H9 (cell line): ENCODE data around the gene KRTAP10-11. TPM values are rescaled to one million over a fixed set of nuclear protein-coding genes. Genes with fewer than 3 reads are reported as not detected.
"Not testable (repeated sequence)": the region's sequence is repeated elsewhere in the genome, so short reads cannot be mapped to it uniquely, and the experiment has no call there.

Source experiments
- DNase-seq: peaks from one replicate; pipeline ENCODE4 v3.0.0-alpha.2; 2017
- H2AFZ ChIP-seq: one replicate; pipeline ENCODE4 v1.6.1; 2013; ENCODE audit warnings: mild to moderate bottlenecking, low read length, control low read depth, moderate library complexity
- H2AK5ac ChIP-seq: 2 replicates; pipeline ENCODE4 v1.6.1; 2013; ENCODE audit warnings: low read length, control low read depth, mixed read lengths; ENCODE audit not compliant: insufficient read length
- H2BK120ac ChIP-seq: one replicate; pipeline ENCODE4 v1.6.1; 2013; ENCODE audit warnings: low read depth, mild to moderate bottlenecking, low read length, control low read depth, inconsistent platforms; ENCODE audit not compliant: poor library complexity, severe bottlenecking
- H2BK12ac ChIP-seq: 2 replicates; pipeline ENCODE4 v1.6.1; 2013; ENCODE audit warnings: low read length, control low read depth, mixed read lengths, low read depth; ENCODE audit not compliant: insufficient read length
- H2BK15ac ChIP-seq: 2 replicates; pipeline ENCODE4 v1.6.1; 2013; ENCODE audit warnings: low read depth, low read length, control low read depth
- H2BK20ac ChIP-seq: one replicate; pipeline ENCODE4 v1.6.1; 2013; ENCODE audit warnings: low read depth, mild to moderate bottlenecking, low read length, control low read depth, inconsistent platforms; ENCODE audit not compliant: poor library complexity, severe bottlenecking
- H2BK5ac ChIP-seq: 2 replicates; pipeline ENCODE4 v1.6.1; 2013; ENCODE audit warnings: low read length, control low read depth, mixed read lengths; ENCODE audit not compliant: insufficient read length
- H3K14ac ChIP-seq: 2 replicates; pipeline ENCODE4 v1.6.1; 2013; ENCODE audit warnings: low read length, control low read depth; ENCODE audit not compliant: insufficient read depth
- H3K18ac ChIP-seq: 2 replicates; pipeline ENCODE4 v1.6.1; 2013; ENCODE audit warnings: low read depth, mild to moderate bottlenecking, mixed read lengths, low read length, control low read depth; ENCODE audit not compliant: insufficient read length
- H3K23ac ChIP-seq: 2 replicates; pipeline ENCODE4 v1.6.1; 2013; ENCODE audit warnings: low read length, control low read depth, mixed read lengths, low read depth; ENCODE audit not compliant: insufficient read length
- H3K23me2 ChIP-seq: 2 replicates; pipeline ENCODE4 v1.6.1; 2013; ENCODE audit warnings: low read depth, mild to moderate bottlenecking, mixed read lengths, low read length, control low read depth; ENCODE audit not compliant: insufficient read length, poor library complexity, severe bottlenecking
- H3K27ac ChIP-seq: 2 replicates; pipeline ENCODE4 v1.5.1; 2013; ENCODE audit warnings: low read length, control low read depth, mixed read lengths, low read depth; ENCODE audit not compliant: insufficient read length
- H3K27me3 ChIP-seq: 2 replicates; pipeline ENCODE4 v1.6.1; 2013; ENCODE audit warnings: low read length, control low read depth, inconsistent platforms; ENCODE audit not compliant: insufficient read depth
- H3K4ac ChIP-seq: 2 replicates; pipeline ENCODE4 v1.6.1; 2013; ENCODE audit warnings: low read depth, mild to moderate bottlenecking, control low read depth, inconsistent platforms, low read length, moderate library complexity
- H3K4me1 ChIP-seq: 2 replicates; pipeline ENCODE4 v1.6.1; 2013; ENCODE audit warnings: low read length, control low read depth, inconsistent platforms; ENCODE audit not compliant: insufficient read depth
- H3K4me2 ChIP-seq: 2 replicates; pipeline ENCODE4 v1.6.1; 2013; ENCODE audit warnings: low read length, control low read depth, mixed read lengths; ENCODE audit not compliant: insufficient read length, insufficient read depth
- H3K56ac ChIP-seq: 2 replicates; pipeline ENCODE4 v1.6.1; 2013; ENCODE audit warnings: low read depth, mild to moderate bottlenecking, mixed read lengths, low read length, control low read depth; ENCODE audit not compliant: insufficient read length
- H3K79me1 ChIP-seq: 2 replicates; pipeline ENCODE4 v1.6.1; 2013; ENCODE audit warnings: low read depth, mild to moderate bottlenecking, moderate library complexity, low read length, control low read depth, inconsistent platforms; ENCODE audit not compliant: insufficient read depth, poor library complexity, severe bottlenecking
- H3K79me2 ChIP-seq: 2 replicates; pipeline ENCODE4 v1.6.1; 2013; ENCODE audit warnings: low read length, control low read depth, inconsistent platforms; ENCODE audit not compliant: insufficient read depth
- H3K9ac ChIP-seq: 2 replicates; pipeline ENCODE4 v1.6.1; 2013; ENCODE audit warnings: low read length, control low read depth, mixed read lengths; ENCODE audit not compliant: insufficient read length; ENCODE audit errors: extremely low read depth
- H3K9me3 ChIP-seq: one replicate; pipeline ENCODE4 v1.6.1; 2013; ENCODE audit warnings: low read depth, low read length, inconsistent platforms; ENCODE audit not compliant: control insufficient read depth
- H3T11ph ChIP-seq: one replicate; pipeline ENCODE4 v1.6.1; 2013; ENCODE audit warnings: mild to moderate bottlenecking, low read length, control low read depth, inconsistent platforms
- H4K20me1 ChIP-seq: one replicate; pipeline ENCODE4 v1.6.1; 2013; ENCODE audit not compliant: control insufficient read depth, insufficient read length, insufficient read depth
- H4K5ac ChIP-seq: 2 replicates; pipeline ENCODE4 v1.6.1; 2013; ENCODE audit warnings: low read depth, mild to moderate bottlenecking, mixed read lengths, low read length, control low read depth; ENCODE audit not compliant: insufficient read length
- H4K8ac ChIP-seq: replicated peaks from 2 replicates; pipeline ENCODE4 v1.6.1; 2013; ENCODE audit warnings: low read length, control low read depth, mixed read lengths, low read depth; ENCODE audit not compliant: insufficient read length
- H4K91ac ChIP-seq: 2 replicates; pipeline ENCODE4 v1.6.1; 2013; ENCODE audit warnings: low read depth, mild to moderate bottlenecking, moderate library complexity, mixed read lengths, low read length, control low read depth; ENCODE audit not compliant: insufficient read length
- H3K27ac Mint-ChIP-seq, 3 experiments: 2 replicates in 2 of 3; 3 replicates in 1 of 3; pipeline ENCODE4 v1.8.0; 2020 to 2021; ENCODE audit warnings: mixed read lengths in 3 of 3, mild to moderate bottlenecking in 1 of 3, moderate library complexity in 1 of 3
- H3K27me3 Mint-ChIP-seq: 2 replicates; pipeline ENCODE4 v1.8.0; 2021; ENCODE audit warnings: low read depth, mild to moderate bottlenecking, moderate library complexity, mixed read lengths
- H3K36me3 Mint-ChIP-seq, 3 experiments: 2 replicates in 2 of 3; 3 replicates in 1 of 3; pipeline ENCODE4 v1.8.0; 2020 to 2021; ENCODE audit warnings: low read depth in 3 of 3, mixed read lengths in 3 of 3; ENCODE audit not compliant: insufficient read depth in 1 of 3
- H3K4me1 Mint-ChIP-seq, 2 experiments: 2 replicates each; pipeline ENCODE4 v1.8.0; 2020; ENCODE audit warnings: mixed read lengths in 2 of 2
- H3K4me3 Mint-ChIP-seq, 2 experiments: 2 replicates in 1 of 2; 3 replicates in 1 of 2; pipeline ENCODE4 v1.8.0; 2020 to 2021; ENCODE audit warnings: mild to moderate bottlenecking in 2 of 2, mixed read lengths in 2 of 2, moderate library complexity in 1 of 2
- H3K9me3 Mint-ChIP-seq, 2 experiments: 2 replicates in 1 of 2; 3 replicates in 1 of 2; pipeline ENCODE4 v1.8.0; 2020; ENCODE audit warnings: mild to moderate bottlenecking in 2 of 2, mixed read lengths in 2 of 2, moderate library complexity in 1 of 2
- WGBS: extraction: QIAGEN DNeasy Blood & Tissue Kit; methylation state at CpG from one replicate; pipeline ENCODE4 v1.1.7; 2013; ENCODE audit warnings: missing lambda C conversion rate, low lambda C conversion rate, mixed read lengths; ENCODE audit not compliant: insufficient read length; ENCODE audit errors: extremely low coverage; 5-methylcytosine and 5-hydroxymethylcytosine counted together
- total RNA-seq: library from RNA; stranded (reverse); gene quantifications from 2 replicates; pipeline ENCODE4 v1.2.1, GENCODE V29; 2021
- TF ChIP-seq, protein P1 (sequence below): fragments of 200-600 bp; sonication (generic); conservative IDR thresholded peaks from 3 replicates; pipeline ENCODE4 v1.8.0; 2021; ENCODE audit warnings: antibody characterized with exemption, mild to moderate bottlenecking

KRTAP10-11 gene
- total RNA-seq, 1 experiment from 2014 or later, result not detected

DNA sequence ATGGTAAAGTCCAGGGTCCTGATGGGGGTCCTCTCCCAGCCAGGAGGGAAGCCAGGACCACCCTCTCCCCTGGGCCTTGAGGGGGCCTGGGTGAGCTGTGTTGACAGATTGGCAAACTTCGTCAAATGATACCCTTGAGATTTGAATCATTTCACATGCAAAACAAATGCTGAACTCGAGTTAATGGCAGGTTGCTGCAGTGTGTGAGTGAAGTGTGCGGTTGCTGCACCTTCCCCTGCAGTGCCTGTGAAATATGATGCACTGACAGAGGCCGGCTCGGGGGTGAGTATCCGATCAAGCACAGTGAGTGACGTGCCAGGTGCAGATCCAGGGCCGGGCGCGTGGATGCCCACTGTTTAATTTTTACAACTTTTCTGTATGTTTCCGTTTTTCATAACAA is 41.5 kb downstream of the KRTAP10-11 start:
- DNase-seq, result peak; percentile 19
- no CpG with 5 or more reads among the region's 11 CpGs for WGBS
- Histone ChIP-seq H3K4me2 (no peak overlapping the region), H2BK120ac (no peak overlapping the region), H4K5ac (no peak overlapping the region), H3K56ac (no peak overlapping the region), H3K9me3 (no peaks in the 10 kb centered on the region), H4K8ac (no peak overlapping the region), H2BK20ac (no peak overlapping the region), H3K18ac (no peak overlapping the region), H3K4ac (no peak overlapping the region), H3K4me1 (peaks cover 5% of the 10 kb centered on the region; the same call in 1 of the 2 replicates), H3K23ac (no peak overlapping the region), H4K91ac (no peak overlapping the region), H2AFZ (no peak overlapping the region), H3K27me3 (no peaks in the 10 kb centered on the region), H4K20me1 (no peaks in the 10 kb centered on the region), H2BK5ac (no peak overlapping the region), H3K27ac (no peak overlapping the region), H3K79me1 (no peaks in the 10 kb centered on the region), H2BK12ac (no peak overlapping the region), H3T11ph (no peak overlapping the region), H3K14ac (no peak overlapping the region), H3K9ac (no peak overlapping the region), H3K79me2 (no peaks in the 10 kb centered on the region), H2BK15ac (no peak overlapping the region), H2AK5ac (no peak overlapping the region), H3K23me2 (no peaks in the 10 kb centered on the region)
- Mint-ChIP-seq H3K36me3 (peaks cover 0 to 5% (median 2%) of the 10 kb centered on the region in 3 experiments; a peak in 5 of 7 replicates), H3K4me3 (no peak overlapping the region), H3K4me1 (peaks cover 28 to 29% of the 10 kb centered on the region in 2 experiments), H3K27ac (no peak overlapping the region), H3K9me3 (peaks cover 8% of the 10 kb centered on the region in 2 experiments), H3K27me3 (peaks cover 20% of the 10 kb centered on the region)
- TF ChIP-seq, protein P1, sequence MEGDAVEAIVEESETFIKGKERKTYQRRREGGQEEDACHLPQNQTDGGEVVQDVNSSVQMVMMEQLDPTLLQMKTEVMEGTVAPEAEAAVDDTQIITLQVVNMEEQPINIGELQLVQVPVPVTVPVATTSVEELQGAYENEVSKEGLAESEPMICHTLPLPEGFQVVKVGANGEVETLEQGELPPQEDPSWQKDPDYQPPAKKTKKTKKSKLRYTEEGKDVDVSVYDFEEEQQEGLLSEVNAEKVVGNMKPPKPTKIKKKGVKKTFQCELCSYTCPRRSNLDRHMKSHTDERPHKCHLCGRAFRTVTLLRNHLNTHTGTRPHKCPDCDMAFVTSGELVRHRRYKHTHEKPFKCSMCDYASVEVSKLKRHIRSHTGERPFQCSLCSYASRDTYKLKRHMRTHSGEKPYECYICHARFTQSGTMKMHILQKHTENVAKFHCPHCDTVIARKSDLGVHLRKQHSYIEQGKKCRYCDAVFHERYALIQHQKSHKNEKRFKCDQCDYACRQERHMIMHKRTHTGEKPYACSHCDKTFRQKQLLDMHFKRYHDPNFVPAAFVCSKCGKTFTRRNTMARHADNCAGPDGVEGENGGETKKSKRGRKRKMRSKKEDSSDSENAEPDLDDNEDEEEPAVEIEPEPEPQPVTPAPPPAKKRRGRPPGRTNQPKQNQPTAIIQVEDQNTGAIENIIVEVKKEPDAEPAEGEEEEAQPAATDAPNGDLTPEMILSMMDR, result no peak

DNA sequence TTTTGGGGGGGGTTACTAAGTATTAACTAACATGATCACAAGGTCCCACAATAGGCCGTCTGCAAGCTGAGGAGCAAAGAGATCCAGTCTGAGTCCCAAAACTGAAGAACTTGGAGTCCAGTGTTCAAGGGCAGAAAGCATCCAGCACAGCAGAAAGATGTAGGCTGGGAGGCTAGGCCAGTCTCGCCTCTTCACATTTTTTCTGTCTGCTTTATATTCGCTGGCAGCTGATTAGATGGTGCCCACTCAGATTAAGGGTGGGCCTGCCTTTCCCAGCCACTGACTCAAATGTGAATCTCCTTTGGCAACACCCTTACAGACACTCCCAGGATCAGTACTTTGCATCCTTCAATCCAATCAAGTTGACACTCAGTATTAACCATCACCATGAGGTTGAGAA is 43.5 kb downstream of the KRTAP10-11 start:
- not testable (repeated sequence) for H3K4me1 ChIP-seq, H2AFZ ChIP-seq, H3K27ac Mint-ChIP-seq, H3K9me3 ChIP-seq, H4K8ac ChIP-seq, H3K4ac ChIP-seq, H3K4me2 ChIP-seq, H4K20me1 ChIP-seq, H3K9ac ChIP-seq, H2BK15ac ChIP-seq, H3K14ac ChIP-seq, H2BK12ac ChIP-seq, H2BK5ac ChIP-seq, H3K56ac ChIP-seq, H3K4me3 Mint-ChIP-seq, H2BK120ac ChIP-seq, H3K79me2 ChIP-seq, DNase-seq, H3K27ac ChIP-seq, H3K23ac ChIP-seq, H4K5ac ChIP-seq, H3K79me1 ChIP-seq, H4K91ac ChIP-seq, H3K18ac ChIP-seq, H3K23me2 ChIP-seq, H2AK5ac ChIP-seq, H2BK20ac ChIP-seq, H3K27me3 ChIP-seq, H3T11ph ChIP-seq
- Mint-ChIP-seq H3K4me1 (peaks cover 28 to 29% of the 10 kb centered on the region in 2 experiments), H3K27me3 (peaks cover 11% of the 10 kb centered on the region), H3K9me3 (peaks cover 17 to 18% of the 10 kb centered on the region in 2 experiments), H3K36me3 (peaks cover 7 to 19% (median 7%) of the 10 kb centered on the region in 3 experiments; a peak in 6 of 7 replicates)
- no CpG with 5 or more reads among the region's 3 CpGs for WGBS
